Endothelial cell of umbilical vein (primary cell): Measurements from ENCODE around the gene PRPF31. TPM values are rescaled to one million over a fixed set of nuclear protein-coding genes. Genes with fewer than 3 reads are reported as not detected.

Experiments
- BruUV-seq: library from RNA; stranded (reverse); fragments of 400-500 nt; replicated peaks from 2 replicates; lab custom pipeline; 2021; lab: Mats Ljungman, UMichigan
- CTCF ChIA-PET: fragments of 300-600, 350-600 bp; sonication (Branson Sonifier 250); formaldehyde crosslinking; loops from one replicate; lab custom pipeline; 2021; ENCODE audit warnings: antibody characterized with exemption, inconsistent platforms; lab: Charles Lee
- POLR2A ChIA-PET: fragments of 300-600, 350-600 bp; sonication (Branson Sonifier 250); formaldehyde crosslinking; loops from one replicate; lab custom pipeline; 2021; ENCODE audit warnings: antibody characterized with exemption, inconsistent platforms; lab: Charles Lee
- DNase-seq: peaks from one replicate; pipeline ENCODE4 v3.0.0-alpha.2; 2011; ENCODE audit warnings: low read depth, low spot score
- FAIRE-seq: peaks from 2 replicates; lab custom pipeline; 2011; peaks lifted over from hg19 to GRCh38; lab: Jason Lieb, UNC
- H2AFZ ChIP-seq: 2 replicates; pipeline ENCODE4 v1.6.0; 2012; ENCODE audit warnings: low read depth, low read length, control low read depth, inconsistent platforms
- H3K27ac ChIP-seq: 2 replicates; pipeline ENCODE4 v1.5.1; 2011; ENCODE audit warnings: low read depth, mild to moderate bottlenecking, control low read depth, low read length, moderate library complexity; ENCODE audit not compliant: insufficient read depth
- H3K27me3 ChIP-seq, 2 experiments: 2 replicates each; pipeline versions ENCODE4 v1.6.0 to v1.6.1; 2011; ENCODE audit warnings: low read length in 2 of 2, mixed read lengths in 1 of 2; ENCODE audit not compliant: control insufficient read depth in 2 of 2, insufficient read depth in 2 of 2
- H3K36me3 ChIP-seq, 2 experiments: 2 replicates in 1 of 2; 3 replicates in 1 of 2; pipeline ENCODE4 v1.5.1; 2011; ENCODE audit warnings: low read length in 2 of 2, mild to moderate bottlenecking in 1 of 2, moderate library complexity in 1 of 2; ENCODE audit not compliant: control insufficient read depth in 2 of 2, insufficient read depth in 2 of 2; ENCODE audit errors: extremely low read depth in 1 of 2
- H3K4me1 ChIP-seq: 3 replicates; pipeline ENCODE4 v1.5.1; 2011; ENCODE audit warnings: mild to moderate bottlenecking, low read length; ENCODE audit not compliant: control insufficient read depth, insufficient read depth; ENCODE audit errors: extremely low read depth
- H3K4me2 ChIP-seq: 2 replicates; pipeline ENCODE4 v1.6.1; 2011; ENCODE audit warnings: low read length, control low read depth, mixed read lengths; ENCODE audit not compliant: insufficient read depth
- H3K4me3 ChIP-seq, 3 experiments: fragments of 200-600 bp in 1 of 3; sonication (generic), shearing (Covaris generic) in 1 of 3; replicated peaks in 1 of 3; 2 replicates each; pipeline ENCODE4 v1.5.1; 2011 to 2016; ENCODE audit warnings: control low read depth in 3 of 3, low read length in 3 of 3, mild to moderate bottlenecking in 2 of 3, inconsistent platforms in 1 of 3, low read depth in 1 of 3, moderate library complexity in 1 of 3; ENCODE audit not compliant: insufficient read depth in 1 of 3
- H3K79me2 ChIP-seq: 2 replicates; pipeline ENCODE4 v1.6.0; 2012; ENCODE audit warnings: low read length, inconsistent platforms; ENCODE audit not compliant: control insufficient read depth, insufficient read depth
- H3K9ac ChIP-seq: replicated peaks from 2 replicates; pipeline ENCODE3; 2011; ENCODE audit warnings: low read length, control low read depth; ENCODE audit not compliant: insufficient read depth; ENCODE audit errors: extremely low read depth
- H3K9me1 ChIP-seq: replicated peaks from 3 replicates; pipeline ENCODE4 v1.6.0; 2011; ENCODE audit warnings: mild to moderate bottlenecking, low read length; ENCODE audit not compliant: control insufficient read depth, insufficient read depth; ENCODE audit errors: extremely low read depth
- H3K9me3 ChIP-seq: replicated peaks from 2 replicates; pipeline ENCODE4 v1.5.1; 2012; ENCODE audit warnings: low read length, inconsistent platforms; ENCODE audit not compliant: control insufficient read depth, insufficient read depth
- H4K20me1 ChIP-seq: replicated peaks from 2 replicates; pipeline ENCODE3; 2011; ENCODE audit warnings: mild to moderate bottlenecking, low read length; ENCODE audit not compliant: control insufficient read depth, insufficient read depth; ENCODE audit errors: extremely low read depth
- CTCF ChIP-seq, 2 donors: IDR thresholded peaks; 1 replicate in 1 of 2; 2 replicates in 1 of 2; pipeline ENCODE4 v1.5.1; 2011; ENCODE audit warnings: low read length in 2 of 2, mild to moderate bottlenecking in 2 of 2, moderate library complexity in 2 of 2, control low read depth in 1 of 2, inconsistent platforms in 1 of 2, low read depth in 1 of 2; ENCODE audit not compliant: insufficient read depth in 1 of 2; ENCODE audit errors: extremely low read depth in 1 of 2
- EZH2 ChIP-seq: IDR thresholded peaks from 2 replicates; pipeline ENCODE4 v1.6.1; 2012; ENCODE audit warnings: borderline replicate concordance, low read depth, mild to moderate bottlenecking, moderate library complexity, low read length, inconsistent platforms; ENCODE audit not compliant: severe bottlenecking
- FOS ChIP-seq: IDR thresholded peaks from 2 replicates; pipeline ENCODE4 v1.6.1; 2011; ENCODE audit warnings: mild to moderate bottlenecking, low read length, moderate library complexity, borderline replicate concordance; ENCODE audit not compliant: insufficient read depth
- GATA2 ChIP-seq: IDR thresholded peaks from 2 replicates; pipeline ENCODE4 v1.7.0; 2011; ENCODE audit warnings: low read depth, mild to moderate bottlenecking, moderate library complexity, mixed read lengths, low read length; ENCODE audit not compliant: insufficient read length, insufficient read depth
- JUN ChIP-seq: IDR thresholded peaks from 2 replicates; pipeline ENCODE4 v1.6.1; 2011; ENCODE audit warnings: borderline replicate concordance, low read depth; ENCODE audit not compliant: insufficient read length, insufficient read depth
- MAX ChIP-seq: IDR thresholded peaks from 2 replicates; pipeline ENCODE4 v1.6.1; 2011; ENCODE audit not compliant: insufficient read depth, insufficient read length
- MYC ChIP-seq: IDR thresholded peaks from one replicate; pipeline ENCODE4 v1.6.1; 2011; ENCODE audit warnings: mild to moderate bottlenecking, low read depth, low read length
- POLR2A ChIP-seq: IDR thresholded peaks from 2 replicates; pipeline ENCODE4 v1.6.1; 2012; ENCODE audit warnings: low read depth, mild to moderate bottlenecking, control low read depth, low read length
- POLR2AphosphoS5 ChIP-seq: IDR thresholded peaks from 2 replicates; pipeline ENCODE4 v1.6.1; 2012; ENCODE audit warnings: low read depth, mild to moderate bottlenecking, control low read depth, low read length, moderate library complexity; ENCODE audit not compliant: insufficient read depth
- dilution Hi-C: fragments of 300-500 bp; cut with MboI; formaldehyde crosslinking; loops from one replicate; pipeline ENCODE4 v1.15.0; 2019; ENCODE audit warnings: low sequenced_read_pairs; ENCODE audit not compliant: extremely low pct_ligation_motif_present
- intact Hi-C: fragments of 100-400 bp; cut with micrococcal nuclease; formaldehyde crosslinking; loops from one replicate; pipeline ENCODE4 v1.10.0; 2022
- polyA plus RNA-seq, 4 experiments: library from polyadenylated mRNA; depleted of rRNA in 3 of 4; stranded (reverse) in 3 of 4; unstranded in 1 of 4; fragments of >200 nt; gene quantifications; 2 replicates each; pipeline versions ENCODE4 v1.2.1 to v1.2.3, GENCODE V29; 2011 to 2012; ENCODE audit warnings: missing spikeins in 1 of 4
- total RNA-seq: library from RNA; stranded (reverse); gene quantifications from 2 replicates; pipeline ENCODE4 v1.2.3, GENCODE V29; 2021

PRPF31 gene
- total and polyA plus RNA-seq, 2 donors (not counting 3 experiments of a cell fraction or from before 2014, with no cell fraction given), result 76.2 to 101 TPM

GRCh38 chr19:54107876-54108490, 7.6 kb upstream of the PRPF31 start:
- Histone ChIP-seq H3K79me2 (peaks cover 5% of the 10 kb centered on the region), H3K9me1 (no peaks in the 10 kb centered on the region), H3K4me2 (no peak overlapping the region), H3K27me3 (no peaks in the 10 kb centered on the region), H3K4me3 (no peak overlapping the region), H4K20me1 (no peaks in the 10 kb centered on the region), H3K9ac (no peak overlapping the region), H2AFZ (no peak overlapping the region), H3K27ac (no peak overlapping the region), H3K36me3 (peaks cover 0 to 40% of the 10 kb centered on the region in 2 experiments), H3K4me1 (no peaks in the 10 kb centered on the region), H3K9me3 (no peaks in the 10 kb centered on the region)
- ChIA-PET CTCF (no interaction called here), POLR2A (no interaction called here)
- DNase-seq (no peak), FAIRE-seq (no peak)
- intact Hi-C loops, result no loop called here
- dilution Hi-C loops, result no loop called here
- TF ChIP-seq POLR2A (no peak), MAX (no peak), CTCF (IDR thresholded peaks at IDR 0.05; ENCODE audit: extremely low read depth in 1 of 2, insufficient read depth in 1 of 2, low read depth in 1 of 2, low read length in 2 of 2) (no peak), MYC (no peak), JUN (no peak), POLR2AphosphoS5 (no peak), EZH2 (no peak), FOS (no peak), GATA2 (no peak)
- no TSS peak for BruUV-seq
